HepG2 (cell line): ENCODE data around the gene LGI4. TPM values are rescaled to one million over a fixed set of nuclear protein-coding genes. Genes with fewer than 3 reads are reported as not detected.
A peak's percentile ranks its signal among the peaks of the same experiment; 100 is the strongest.

Experiments used
- ATAC-seq: fragments of 200-7000 bp; cut with Tn5 transposase; 3 replicates; pipeline ENCODE4 v1.9.1; 2020; ENCODE audit warnings: mild to moderate bottlenecking, moderate library complexity
- BruUV-seq: library from RNA; stranded (reverse); fragments of 400-500 nt; replicated peaks from 2 replicates; lab custom pipeline; 2021; lab: Mats Ljungman, UMichigan
- CTCF ChIA-PET: fragments of 300-600 bp; formaldehyde crosslinking; extraction: SDS; loops from one replicate; lab custom pipeline; 2021; ENCODE audit warnings: low total read pairs, inconsistent platforms, low intra/inter-chr PET ratio; lab: Yijun Ruan, JAX
- POLR2A ChIA-PET: fragments of 350-600 bp; sonication (Branson Sonifier 250); formaldehyde crosslinking; loops from one replicate; lab custom pipeline; 2020; ENCODE audit warnings: antibody characterized with exemption, inconsistent platforms; lab: Yijun Ruan, JAX
- DNase-seq: peaks from one replicate; pipeline ENCODE4 v3.0.0-alpha.2; 2015; ENCODE audit warnings: low spot score
- FAIRE-seq: peaks from 3 replicates; lab custom pipeline; 2011; peaks lifted over from hg19 to GRCh38; lab: Jason Lieb, UNC
- H2AFZ ChIP-seq: one replicate; pipeline ENCODE4 v1.6.1; 2011; ENCODE audit warnings: low read length, inconsistent platforms
- H3K27ac ChIP-seq: fragments of 300-600 bp; 3 replicates; pipeline ENCODE4 v1.8.0; 2011; ENCODE audit warnings: mixed run types, mild to moderate bottlenecking, mixed read lengths, low read length, inconsistent platforms; ENCODE audit not compliant: insufficient read depth; ENCODE audit errors: extremely low read length
- H3K27me3 ChIP-seq, 2 experiments: fragments of 200-600 bp in 1 of 2; 2 replicates in 1 of 2; 3 replicates in 1 of 2; pipeline versions ENCODE4 v1.6.0 to v1.8.0; 2011; ENCODE audit warnings: low read length in 2 of 2, mild to moderate bottlenecking in 2 of 2, moderate library complexity in 2 of 2, inconsistent platforms in 1 of 2; ENCODE audit not compliant: insufficient read depth in 2 of 2, control insufficient read depth in 1 of 2
- H3K36me3 ChIP-seq, 2 experiments: fragments of 200-600 bp in 1 of 2; replicated peaks in 1 of 2; 2 replicates in 1 of 2; 3 replicates in 1 of 2; pipeline versions ENCODE4 v1.5.1 to v1.8.0; 2011; ENCODE audit warnings: low read length in 2 of 2, inconsistent platforms in 1 of 2; ENCODE audit not compliant: insufficient read depth in 2 of 2, control insufficient read depth in 1 of 2
- H3K4me1 ChIP-seq: 2 replicates; pipeline ENCODE4 v1.5.1; 2012; ENCODE audit warnings: low read length, inconsistent platforms; ENCODE audit not compliant: insufficient read depth
- H3K4me2 ChIP-seq: 2 replicates; pipeline ENCODE4 v1.6.0; 2011; ENCODE audit warnings: low read depth, low read length, inconsistent platforms
- H3K4me3 ChIP-seq, 3 experiments: fragments of 200-600 bp in 1 of 3; sonication (generic), shearing (Covaris generic) in 1 of 3; replicated peaks in 1 of 3; 2 replicates each; pipeline ENCODE4 v1.5.1; 2011 to 2016; ENCODE audit warnings: low read length in 3 of 3, inconsistent platforms in 2 of 3, low read depth in 2 of 3, mild to moderate bottlenecking in 2 of 3, control low read depth in 1 of 3, mixed read lengths in 1 of 3; ENCODE audit not compliant: insufficient read depth in 1 of 3
- H3K79me2 ChIP-seq: one replicate; pipeline ENCODE4 v1.6.1; 2011; ENCODE audit warnings: low read length, inconsistent platforms; ENCODE audit not compliant: insufficient read depth
- H3K9ac ChIP-seq: 2 replicates; pipeline ENCODE4 v1.6.0; 2011; ENCODE audit warnings: mild to moderate bottlenecking, low read depth, low read length, inconsistent platforms; ENCODE audit not compliant: insufficient read depth
- H3K9me3 ChIP-seq: 2 replicates; pipeline ENCODE4 v1.5.1; 2012; ENCODE audit warnings: mild to moderate bottlenecking, low read length
- H4K20me1 ChIP-seq: 2 replicates; pipeline ENCODE4 v1.6.0; 2011; ENCODE audit warnings: inconsistent platforms, mild to moderate bottlenecking, low read length, moderate library complexity; ENCODE audit not compliant: insufficient read depth
- ETV6 ChIP-seq: sonication (generic); formaldehyde crosslinking; conservative IDR thresholded peaks from 2 replicates; pipeline ENCODE4 v1.4.0; 2020; ENCODE audit warnings: missing genetic modification reagents
- FOXK2 ChIP-seq: fragments of 450-650 bp; IDR thresholded peaks from 2 replicates; pipeline ENCODE4 v1.6.1; 2016
- ZMYM3 ChIP-seq: sonication (generic); formaldehyde crosslinking; IDR thresholded peaks from 2 replicates; pipeline ENCODE4 v1.5.1; 2020; ENCODE audit warnings: mild to moderate bottlenecking, missing genetic modification reagents
- ZNF329 ChIP-seq: sonication (generic); formaldehyde crosslinking; IDR thresholded peaks from 2 replicates; pipeline ENCODE4 v1.9.0; 2021; ENCODE audit warnings: low read depth, mild to moderate bottlenecking, missing genetic modification reagents
- ZNF629 ChIP-seq: sonication (generic); formaldehyde crosslinking; conservative IDR thresholded peaks from 2 replicates; pipeline ENCODE4 v1.5.0; 2020; ENCODE audit warnings: missing genetic modification reagents
- WGBS: methylation state at CpG from one replicate; pipeline ENCODE4 v1.1.6; 2017; ENCODE audit warnings: low lambda C conversion rate; 5-methylcytosine and 5-hydroxymethylcytosine counted together
- in situ Hi-C: cut with HindIII; loops from 2 replicates; pipeline ENCODE4 v1.10.0; 2017; ENCODE audit warnings: low pct_unique_long_range_greater_than_20kb; ENCODE audit not compliant: extremely low pct_ligation_motif_present
- intact Hi-C: fragments of 100-400 bp; cut with micrococcal nuclease; formaldehyde crosslinking; loops from one replicate; pipeline ENCODE4 v1.10.0; 2022; ENCODE audit not compliant: unreplicated experiment
- polyA plus RNA-seq, 8 experiments: library from polyadenylated mRNA; depleted of rRNA in 3 of 8; stranded (reverse) in 7 of 8; unstranded in 1 of 8; fragments of >200 nt; fragmentation: Illumina TruSeq in 4 of 8; extraction: Trizol in 4 of 8; gene quantifications; 2 replicates each; pipeline versions ENCODE4 v1.2.1 to v1.2.3, GENCODE V29; 2011 to 2016; ENCODE audit warnings: low read depth in 4 of 8, missing spikeins in 1 of 8, mixed read lengths in 1 of 8; ENCODE audit not compliant: insufficient read depth in 1 of 8
- total RNA-seq, 5 experiments: library from RNA; depleted of rRNA; stranded (reverse); fragments of >200 nt; fragmentation: Illumina TruSeq; extraction: Trizol; gene quantifications; 2 replicates each; pipeline ENCODE4 v1.2.3, GENCODE V29; 2016; ENCODE audit warnings: low read depth in 1 of 5

Gene LGI4
- total and polyA plus RNA-seq, 2 of the 13 experiments (the other 11 are each of a cell fraction or from before 2014, with no cell fraction given), result 2.8 TPM; not detected in 1

- no peak for FAIRE-seq
- no peaks in the 10 kb centered on the region for H3K36me3 ChIP-seq
- intact Hi-C loops, result no loop called here
- no peaks in the 10 kb centered on the region for H3K79me2 ChIP-seq
- H3K4me3 ChIP-seq, result no peak overlapping the region
- H3K27ac ChIP-seq, result no peak overlapping the region
- no peak overlapping the region for H3K9ac ChIP-seq
- peaks cover 6% of the 10 kb centered on the region; the same call in 1 of the 2 replicates for H3K4me1 ChIP-seq
- peak; percentile 94 for TF ChIP-seq ZNF329
- no peak for TF ChIP-seq ETV6 (CRISPR knock-in tag)
- POLR2A ChIA-PET, result no interaction called here
- H3K4me2 ChIP-seq, result no peak overlapping the region
- in situ Hi-C loops, result no loop called here
- DNase-seq, result no peak
- peaks cover 1 to 22% of the 10 kb centered on the region in 2 experiments; a peak in 4 of 5 replicates for H3K27me3 ChIP-seq
- ATAC-seq, result no peak
- peaks cover 10% of the 10 kb centered on the region; the same call in 1 of the 2 replicates for H3K9me3 ChIP-seq
- no peaks in the 10 kb centered on the region for H4K20me1 ChIP-seq
- H2AFZ ChIP-seq, result no peak overlapping the region
- CTCF ChIA-PET, result no interaction called here
- WGBS, result 54% methylated on average over 9 of the region's 9 CpGs
- no TSS peak for BruUV-seq
These were observed 26.0 kb upstream of the LGI4 start for GRCh38 chr19:35160629-35161433.

- H4K20me1 ChIP-seq, result no peaks in the 10 kb centered on the region
- H3K27me3 ChIP-seq, result peaks cover 10 to 34% of the 10 kb centered on the region in 2 experiments; a peak in 4 of 5 replicates
- BruUV-seq, result no TSS peak
- no peak for FAIRE-seq
- WGBS, result 43% methylated on average over 7 of the region's 8 CpGs
- H3K36me3 ChIP-seq, result no peaks in the 10 kb centered on the region
- H3K4me1 ChIP-seq, result peaks cover 8% of the 10 kb centered on the region; the same call in 1 of the 2 replicates
- H3K4me3 ChIP-seq, result no peak overlapping the region
- TF ChIP-seq FOXK2 (no peak), ZNF629 (CRISPR knock-in tag) (peak; percentile 82), ZMYM3 (CRISPR knock-in tag) (peak; percentile 38; the same call in 1 of the 2 replicates)
- TF ChIP-seq, all 625 proteins: peak for 2
- H3K79me2 ChIP-seq, result no peaks in the 10 kb centered on the region
- DNase-seq (no peak), ATAC-seq (no peak)
- H3K9me3 ChIP-seq, result peaks cover 7% of the 10 kb centered on the region; the same call in 1 of the 2 replicates
- in situ Hi-C loops (no loop called here), intact Hi-C loops (no loop called here)
- no peak overlapping the region for H3K27ac ChIP-seq
- ChIA-PET POLR2A (no interaction called here), CTCF (no interaction called here)
- no peak overlapping the region for H3K9ac ChIP-seq
- H3K4me2 ChIP-seq, result no peak overlapping the region
- no peak overlapping the region for H2AFZ ChIP-seq
These were observed 24.7 kb upstream of the LGI4 start for GRCh38 chr19:35159606-35160005.
